ENCODE data around the gene THUMPD1.
A peak's percentile ranks its signal among the peaks of the same experiment; 100 is the strongest.

THUMPD1 gene

GRCh38 chr16:20747030-20747816 is 5.6 kb upstream of the THUMPD1 start:
- no peak for DNase-seq (ENCODE audit: low spot score)
- TF ChIP-seq CTCF (IDR thresholded peaks at IDR 0.05; ENCODE audit: extremely low read depth, missing control alignments), result no peak

GRCh38 chr16:20746461-20746860 is 4.8 kb upstream of the THUMPD1 start:
- no peak for TF ChIP-seq CTCF (IDR thresholded peaks at IDR 0.05; ENCODE audit: extremely low read depth, missing control alignments)
- DNase-seq (ENCODE audit: low spot score), result no peak

DNA sequence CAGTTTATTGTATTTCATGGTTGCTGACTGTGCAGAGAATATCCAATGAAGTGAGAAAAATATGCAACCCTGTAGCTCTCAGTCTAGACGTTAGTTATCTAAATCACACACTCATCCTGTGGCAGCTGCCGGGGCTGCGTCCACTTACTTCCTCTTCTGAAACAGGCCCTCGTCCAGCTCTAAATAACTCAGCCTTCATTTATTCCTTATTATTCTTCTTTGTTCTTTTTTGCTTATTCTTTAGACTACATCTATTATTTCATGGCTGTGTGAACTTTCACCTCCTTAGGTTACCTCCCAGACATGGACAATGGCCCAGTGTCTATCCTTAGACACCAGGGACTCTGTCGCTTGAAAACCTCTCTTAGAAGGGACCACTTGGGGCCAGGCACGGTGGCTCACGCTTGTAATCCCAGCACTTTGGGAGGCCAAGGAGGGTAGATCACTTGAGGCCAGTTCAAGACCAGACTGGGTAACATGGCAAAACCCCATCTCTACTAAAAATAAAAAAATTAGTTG is 3.4 kb upstream of the THUMPD1 start:
- DNase-seq (ENCODE audit: low spot score), result no peak
- TF ChIP-seq CTCF (IDR thresholded peaks at IDR 0.05; ENCODE audit: extremely low read depth, missing control alignments), result no peak

- DNase-seq (ENCODE audit: low spot score), result no peak
- no peak for TF ChIP-seq CTCF (IDR thresholded peaks at IDR 0.05; ENCODE audit: extremely low read depth, missing control alignments)
Observed at GRCh38 chr16:20743591-20743990, 2.0 kb upstream of the THUMPD1 start.

DNA sequence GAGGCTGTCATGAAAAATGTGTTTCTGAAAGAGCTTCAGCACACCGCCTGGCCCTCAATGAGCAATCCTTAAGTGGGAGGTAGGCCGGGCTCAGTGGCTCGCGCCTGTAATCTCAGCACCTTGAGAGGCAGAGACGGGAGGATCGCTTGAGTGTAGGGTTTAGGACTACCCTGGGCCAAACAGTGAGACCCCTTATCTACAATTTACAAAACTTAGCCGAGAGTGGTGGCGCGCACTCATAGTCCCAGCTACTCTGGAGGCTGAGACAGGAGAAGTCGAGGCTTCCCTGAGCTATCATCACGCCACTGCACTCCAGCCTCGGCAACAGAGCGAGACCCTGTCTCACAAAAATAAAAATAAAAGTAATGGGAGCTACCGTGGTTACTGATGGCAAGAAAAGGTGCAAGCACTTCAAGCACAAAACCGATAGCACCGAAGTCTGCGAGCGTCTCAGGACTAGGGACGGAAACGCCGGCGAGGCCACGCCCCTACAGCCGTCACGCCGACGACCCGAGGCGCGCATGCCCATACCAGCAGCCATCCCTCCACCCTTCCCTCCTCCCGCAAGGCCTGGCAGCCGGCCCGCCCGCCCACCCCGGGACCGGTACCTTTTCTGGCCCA is 607 bp downstream of the THUMPD1 start:
- TF ChIP-seq CTCF (IDR thresholded peaks at IDR 0.05; ENCODE audit: extremely low read depth, missing control alignments), result no peak
- DNase-seq (ENCODE audit: low spot score), result peak; percentile 88

GRCh38 chr16:20740007-20740883 is 1.4 kb downstream of the THUMPD1 start:
- DNase-seq (ENCODE audit: low spot score), result no peak
- TF ChIP-seq CTCF (IDR thresholded peaks at IDR 0.05; ENCODE audit: extremely low read depth, missing control alignments), result no peak

All from GM20000 (cell line).